NCI-H2171 treated with DMSO at 0.1 percent for 48 hours (cell line): ENCODE results near the gene C1QTNF8.

Experiments
- DNase-seq: peaks from one replicate; lab custom pipeline; 2025; lab: John Stamatoyannopoulos, UW

C1QTNF8 gene

DNA sequence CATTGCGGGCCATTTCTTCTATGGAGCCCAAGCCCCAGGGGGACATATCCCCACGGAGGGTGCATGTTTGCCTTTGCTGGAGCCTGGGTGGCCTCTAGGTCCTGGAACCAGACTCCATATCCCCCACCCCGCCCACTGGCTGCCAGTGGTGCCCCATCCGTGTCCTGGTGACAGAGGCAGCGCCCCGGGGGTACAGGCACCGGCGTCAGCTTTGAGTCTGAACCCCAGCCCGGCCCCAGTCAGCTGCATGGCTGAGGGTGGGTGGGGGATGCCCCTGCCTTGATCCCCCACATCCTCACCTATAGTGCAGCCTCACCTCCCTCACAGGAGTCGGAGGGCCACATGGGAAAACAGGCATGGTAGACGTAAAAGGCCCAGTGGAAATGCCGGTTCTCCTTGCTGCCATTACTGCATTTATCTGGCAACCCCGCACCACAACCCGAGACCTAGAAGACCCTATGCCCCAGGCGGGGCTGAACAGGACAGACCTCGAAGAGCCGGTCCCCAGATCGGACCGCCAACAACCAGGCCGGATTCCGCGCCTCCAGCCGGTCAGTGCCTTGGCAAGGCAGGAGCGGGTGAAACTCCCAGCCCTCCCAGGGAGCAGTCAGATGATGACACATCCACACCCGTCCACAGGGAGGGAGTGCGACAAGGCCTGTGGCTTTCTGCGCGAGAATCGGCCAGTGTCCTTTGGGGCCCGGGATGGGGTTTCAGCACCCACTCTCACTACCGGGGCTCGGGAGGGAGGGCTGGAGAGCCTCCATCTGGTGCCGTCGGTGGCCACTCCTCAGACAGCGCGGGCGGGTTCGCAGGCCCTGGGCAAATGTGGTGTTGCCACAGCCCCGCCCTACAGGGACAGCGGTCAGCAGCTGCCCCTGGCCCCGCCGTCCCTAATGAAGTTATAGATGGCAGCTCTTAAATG is 35.4 kb downstream of the C1QTNF8 start:
- no peak for DNase-seq

- no peak for DNase-seq
These were observed 36.7 kb downstream of the C1QTNF8 start for GRCh38 chr16:1059310-1059709.

DNA sequence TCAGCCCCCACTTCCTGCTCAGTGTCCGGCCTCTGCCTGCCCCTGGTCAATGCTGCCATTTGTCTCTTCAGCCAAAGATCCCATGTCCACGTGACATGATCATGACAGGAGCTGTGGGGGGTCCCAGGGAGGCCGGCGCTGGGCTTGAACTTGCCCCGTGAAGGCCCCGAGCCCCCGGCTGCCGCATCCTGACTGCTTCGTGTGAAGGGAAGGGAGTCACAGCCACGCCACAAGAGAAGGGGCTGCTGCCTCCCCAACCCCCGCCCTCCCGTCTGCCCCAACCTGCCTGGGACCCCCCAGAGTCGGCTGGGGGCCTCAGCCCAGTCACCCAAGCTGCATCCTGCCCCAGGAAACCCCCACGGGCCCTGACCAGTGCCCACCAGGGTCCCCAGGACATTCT is 37.8 kb downstream of the C1QTNF8 start:
- DNase-seq, result no peak

DNA sequence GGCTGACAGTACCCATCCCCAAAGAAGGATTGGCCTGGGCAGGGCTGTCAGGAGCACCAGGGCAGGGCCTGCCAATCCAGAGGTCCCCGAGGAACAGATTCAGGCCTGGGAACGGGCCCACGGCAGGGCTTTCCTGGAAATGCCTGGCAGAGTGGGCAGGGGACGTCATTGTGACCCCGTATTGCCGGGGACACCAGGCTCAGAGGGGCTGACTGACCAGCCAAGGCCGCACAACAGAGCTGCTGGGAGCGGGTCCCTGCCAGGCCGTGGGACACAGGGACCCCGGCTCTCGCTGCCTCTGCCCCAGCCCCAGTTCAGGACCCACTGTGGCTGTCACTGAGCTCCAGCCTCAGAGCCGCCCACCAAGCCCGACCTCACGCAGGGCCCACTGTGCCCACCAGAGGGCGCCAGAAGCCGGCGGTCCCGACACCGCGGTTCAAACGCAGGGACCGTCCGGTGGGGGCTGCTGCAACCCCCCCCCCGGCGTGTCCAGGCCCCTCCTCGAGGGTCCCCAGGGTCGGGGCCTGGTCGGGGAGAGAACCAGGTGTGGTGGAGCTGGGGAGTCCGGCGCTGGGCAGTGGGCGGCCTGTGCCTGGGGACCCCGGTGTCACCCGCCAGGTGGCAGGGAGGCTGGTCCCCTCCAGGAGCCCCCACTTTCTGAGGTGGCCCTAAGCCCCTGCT is 38.7 kb downstream of the C1QTNF8 start:
- DNase-seq, result peak; percentile 1

DNA sequence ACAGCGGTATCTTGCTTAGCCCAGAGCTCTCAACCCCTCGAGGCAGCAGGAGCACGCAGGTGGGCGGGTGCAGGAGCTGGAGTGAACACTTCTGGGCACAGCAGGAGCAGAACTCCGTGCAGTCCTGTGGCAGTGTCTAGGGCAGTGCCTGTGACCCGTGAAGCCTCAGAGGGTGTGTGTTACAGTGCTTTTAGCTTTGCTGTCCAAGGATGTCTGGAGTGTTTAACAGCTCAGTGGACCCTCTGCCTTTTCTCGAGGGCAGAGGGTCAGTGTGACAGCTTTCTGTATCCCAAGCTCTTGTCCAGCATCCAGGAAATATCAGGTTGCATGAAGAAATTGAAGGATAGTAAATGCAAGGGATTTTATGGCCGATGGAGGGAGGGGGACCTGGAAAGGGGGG is 39.8 kb downstream of the C1QTNF8 start:
- DNase-seq, result no peak

DNA sequence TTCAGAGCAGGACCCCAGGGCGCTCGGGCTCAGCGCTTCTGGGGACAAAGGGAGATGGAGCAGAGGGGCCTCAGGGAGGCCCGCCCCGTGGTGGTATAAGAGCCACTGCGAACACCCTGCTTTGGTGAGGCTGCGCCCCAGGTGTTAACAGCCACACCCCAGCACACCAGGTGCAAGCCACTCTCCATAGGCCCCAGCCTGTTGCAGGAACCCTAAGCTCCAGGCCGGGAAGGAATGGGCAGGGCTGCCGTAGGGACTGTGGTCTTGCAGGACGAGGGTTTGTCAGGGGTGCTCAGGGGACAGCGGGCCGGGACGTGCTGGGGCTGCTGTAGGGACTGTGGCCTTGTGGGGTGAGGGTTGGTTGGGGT is 40.5 kb downstream of the C1QTNF8 start:
- DNase-seq, result no peak

GRCh38 chr16:1054660-1055556 is 41.1 kb downstream of the C1QTNF8 start:
- no peak for DNase-seq

- DNase-seq, result no peak
These were observed 42.2 kb downstream of the C1QTNF8 start for GRCh38 chr16:1053700-1054368.

DNA sequence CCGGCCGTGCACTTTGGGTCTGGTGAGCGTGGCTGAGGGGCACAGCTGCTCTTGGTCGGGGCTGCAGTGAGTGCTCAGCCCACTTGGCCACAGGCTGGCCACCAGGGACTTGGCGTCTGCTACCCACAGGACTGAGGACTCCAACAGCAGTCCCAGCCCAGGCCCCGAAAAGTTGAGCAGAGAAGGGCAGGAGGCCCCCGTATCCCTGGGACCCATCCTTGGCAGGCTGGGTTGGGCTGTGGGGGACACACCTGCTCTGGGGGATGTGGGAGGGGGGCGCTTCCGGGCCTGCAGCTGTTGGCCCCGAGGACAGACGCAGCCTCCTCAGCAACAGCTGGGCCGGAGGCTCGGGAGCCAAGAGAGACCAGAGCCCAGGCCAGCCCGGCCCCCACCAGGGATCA is 42.9 kb downstream of the C1QTNF8 start:
- DNase-seq, result peak; percentile 10

- DNase-seq, result no peak
These were observed 43.3 kb downstream of the C1QTNF8 start for GRCh38 chr16:1052721-1053120.

DNA sequence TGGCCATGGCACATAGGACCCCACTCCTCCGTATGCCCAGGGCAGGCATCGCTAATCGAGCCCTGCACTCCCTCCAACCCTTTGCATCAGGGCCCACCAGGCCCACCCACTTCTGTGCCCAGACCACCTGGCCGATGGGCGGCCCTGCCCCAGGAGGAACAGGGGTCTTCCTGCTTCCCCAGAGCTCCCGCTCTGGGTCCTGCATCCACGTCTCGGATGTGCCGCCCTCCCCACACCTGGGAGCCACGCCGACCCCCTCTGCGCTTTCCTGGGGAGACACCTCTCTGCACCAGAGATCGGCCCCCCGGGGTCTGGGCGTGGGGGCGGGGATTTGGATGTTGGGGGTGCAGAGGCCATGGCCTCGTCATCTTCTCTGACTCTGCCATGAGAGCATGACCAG is 44.6 kb downstream of the C1QTNF8 start:
- no peak for DNase-seq

GRCh38 chr16:1050921-1051320 is 45.1 kb downstream of the C1QTNF8 start:
- no peak for DNase-seq

GRCh38 chr16:1050516-1050915 is 45.5 kb downstream of the C1QTNF8 start:
- DNase-seq, result no peak

- no peak for DNase-seq
These were observed 46.1 kb downstream of the C1QTNF8 start for GRCh38 chr16:1049976-1050247.

- DNase-seq, result no peak
These were observed 46.7 kb downstream of the C1QTNF8 start for GRCh38 chr16:1049113-1049975.

- peak; percentile 82 for DNase-seq
These were observed 47.5 kb downstream of the C1QTNF8 start for GRCh38 chr16:1048442-1049112.

DNA sequence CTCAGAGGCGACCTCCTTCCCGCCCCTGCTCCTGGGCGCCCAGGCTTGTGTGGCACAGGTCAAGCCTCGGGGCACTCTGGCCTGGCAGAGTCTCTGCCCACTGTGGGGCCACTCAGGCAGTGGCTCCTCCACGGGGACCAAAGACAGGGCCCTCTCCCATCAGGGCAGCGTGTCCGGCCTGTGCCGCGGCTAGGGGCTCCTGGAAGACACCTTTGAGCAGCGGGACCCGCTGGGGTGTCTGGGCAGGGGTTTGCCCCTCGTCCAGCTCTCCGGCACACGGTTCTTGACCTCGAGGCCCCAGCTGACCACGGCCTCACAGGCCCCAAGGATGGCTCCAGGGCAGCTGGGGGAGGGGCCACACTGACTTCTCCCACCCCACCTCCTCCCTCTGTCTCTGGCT is 48.2 kb downstream of the C1QTNF8 start:
- no peak for DNase-seq

DNA sequence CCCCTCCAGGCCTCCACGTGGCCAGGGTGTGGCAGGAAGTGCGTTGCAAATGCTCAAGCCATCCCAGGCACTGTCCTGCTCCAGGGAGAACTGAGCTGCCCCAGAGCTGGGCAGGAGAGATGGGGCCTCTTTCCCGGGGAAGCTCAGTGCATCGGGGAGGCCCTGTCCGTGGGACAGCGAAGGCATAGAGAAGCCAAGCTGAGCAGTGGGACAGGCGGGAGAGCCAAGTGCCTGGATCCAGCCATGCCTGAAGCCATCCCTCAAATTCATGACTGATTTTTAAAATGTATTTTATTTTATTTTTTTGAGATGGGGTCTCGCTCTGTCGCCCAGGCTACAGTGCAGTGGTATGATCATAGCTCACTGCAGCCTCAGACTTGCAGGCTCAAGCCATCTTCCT is 48.9 kb downstream of the C1QTNF8 start:
- no peak for DNase-seq

DNA sequence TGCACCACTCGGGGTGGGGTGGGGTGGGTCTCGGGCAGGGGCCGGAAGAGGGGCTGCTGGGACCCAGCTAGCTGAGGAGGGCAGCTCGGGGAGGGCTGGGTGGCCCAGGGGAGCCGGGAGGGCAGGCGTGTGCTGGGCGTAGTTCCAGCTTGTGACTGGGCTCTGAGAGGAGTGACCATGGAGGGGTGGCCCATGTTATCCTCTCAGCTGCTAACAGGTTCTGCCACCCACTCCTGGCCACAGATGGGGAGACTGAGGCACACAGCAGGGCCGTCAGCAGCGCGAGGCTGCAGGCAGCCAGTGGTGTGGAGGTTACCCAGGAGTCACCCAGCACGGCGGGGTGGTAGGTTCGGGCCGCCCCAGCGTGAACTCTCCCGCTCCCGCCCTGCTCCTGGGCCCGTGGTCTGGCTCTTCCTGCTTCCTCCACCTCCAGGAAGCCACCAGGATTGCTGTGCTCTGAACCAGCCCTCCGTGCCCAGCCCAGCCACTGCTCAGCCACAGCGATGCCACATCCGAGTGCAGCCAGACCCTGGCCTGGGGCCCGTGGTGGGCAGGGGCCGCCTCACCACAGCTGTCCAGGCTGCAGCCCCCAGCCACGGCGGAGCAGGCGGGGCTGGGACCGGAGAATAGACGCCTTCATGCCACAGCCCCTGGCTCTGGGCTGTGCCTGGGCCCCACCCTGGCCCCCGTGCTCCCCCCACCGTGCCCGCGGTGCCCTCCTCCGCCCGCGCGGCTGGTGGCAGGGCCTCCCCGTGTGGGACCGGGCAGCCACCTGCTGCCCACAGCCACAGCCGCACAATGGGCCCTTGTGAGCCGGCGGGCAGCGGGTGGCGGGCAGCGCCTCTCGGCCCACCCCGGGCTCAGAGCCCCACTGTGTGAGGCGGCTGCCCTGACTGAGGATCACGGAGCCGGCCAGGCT is 49.8 kb downstream of the C1QTNF8 start:
- no peak for DNase-seq
